HepG2 (cell line): ENCODE data around the gene SLC17A3.

Source experiments
- CBFB ChIP-seq: sonication (generic); formaldehyde crosslinking; IDR thresholded peaks from 2 replicates; pipeline ENCODE4 v1.4.0; 2020; ENCODE audit warnings: missing genetic modification reagents
- CHD2 ChIP-seq: IDR thresholded peaks from 2 replicates; pipeline ENCODE4 v1.6.1; 2011; ENCODE audit warnings: low read depth, low read length, improper control_type of control experiment
- CREB1 ChIP-seq, 2 experiments: fragments of 450-650 bp in 1 of 2; IDR thresholded peaks; 2 replicates each; pipeline ENCODE4 v1.6.1; 2016 to 2017; ENCODE audit warnings: control low read depth in 1 of 2, mild to moderate bottlenecking in 1 of 2, missing compliant biosample characterization in 1 of 2, missing genetic modification characterization in 1 of 2
- FUBP1 ChIP-seq: sonication (generic); formaldehyde crosslinking; IDR thresholded peaks from 2 replicates; pipeline ENCODE4 v1.5.1; 2020; ENCODE audit warnings: missing genetic modification reagents, mild to moderate bottlenecking, borderline replicate concordance
- HCFC1 ChIP-seq: fragments of 150-350 bp; IDR thresholded peaks from 2 replicates; pipeline ENCODE4 v1.6.1; 2014; ENCODE audit warnings: low read depth, low read length
- MZF1 ChIP-seq: sonication (generic); formaldehyde crosslinking; IDR thresholded peaks from 2 replicates; pipeline ENCODE4 v1.8.1; 2023; ENCODE audit warnings: mild to moderate bottlenecking, missing genetic modification reagents, borderline replicate concordance
- POLR2A ChIP-seq, 2 experiments: IDR thresholded peaks; 2 replicates each; pipeline ENCODE4 v1.6.1; 2011; ENCODE audit warnings: low read depth in 2 of 2, low read length in 2 of 2, mild to moderate bottlenecking in 1 of 2, moderate library complexity in 1 of 2; ENCODE audit not compliant: insufficient read depth in 1 of 2
- POLR2AphosphoS5 ChIP-seq: IDR thresholded peaks from 2 replicates; pipeline ENCODE4 v1.6.1; 2012; ENCODE audit warnings: low read depth, low read length
- RFX5 ChIP-seq: IDR thresholded peaks from 2 replicates; pipeline ENCODE4 v1.6.1; 2011; ENCODE audit warnings: low read depth, low read length, improper control_type of control experiment
- RXRA ChIP-seq: sonication (generic); formaldehyde crosslinking; IDR thresholded peaks from 2 replicates; pipeline ENCODE4 v1.5.1; 2020; ENCODE audit warnings: missing genetic modification reagents
- ZBTB14 ChIP-seq: sonication (generic); formaldehyde crosslinking; IDR thresholded peaks from 2 replicates; pipeline ENCODE4 v1.4.0; 2020; ENCODE audit warnings: missing genetic modification reagents
- ZNF263 ChIP-seq: sonication (generic); formaldehyde crosslinking; IDR thresholded peaks from 2 replicates; pipeline ENCODE4 v1.4.0; 2020; ENCODE audit warnings: missing genetic modification reagents
- ZNF775 ChIP-seq: sonication (generic); formaldehyde crosslinking; IDR thresholded peaks from 2 replicates; pipeline ENCODE4 v1.4.0; 2020; ENCODE audit warnings: missing genetic modification reagents, mild to moderate bottlenecking, moderate library complexity, borderline replicate concordance
- ZSCAN22 ChIP-seq: sonication (generic); formaldehyde crosslinking; IDR thresholded peaks from 2 replicates; pipeline ENCODE4 v1.4.0; 2020; ENCODE audit warnings: mild to moderate bottlenecking, missing genetic modification reagents

- TF ChIP-seq CREB1 (IDR thresholded peaks at IDR 0.05) (no peak), CREB1 (CRISPR knock-in tag; IDR thresholded peaks at IDR 0.05) (no peak), ZSCAN22 (CRISPR knock-in tag) (no peak), CBFB (CRISPR knock-in tag) (no peak), RFX5 (no peak), POLR2AphosphoS5 (no peak), RXRA (CRISPR knock-in tag) (no peak), MZF1 (CRISPR knock-in tag) (no peak), POLR2A (IDR thresholded peaks at IDR 0.05; ENCODE audit: insufficient read depth in 1 of 2, low read depth in 2 of 2, low read length in 2 of 2) (no peak), FUBP1 (CRISPR knock-in tag) (no peak), HCFC1 (no peak), ZNF775 (CRISPR knock-in tag) (no peak), ZNF263 (CRISPR knock-in tag) (no peak), CHD2 (no peak), ZBTB14 (CRISPR knock-in tag) (no peak)
These were observed 57.8 kb downstream of the SLC17A3 start for GRCh38 chr6:25816252-25816651.
